HG02870 (cell line): ENCODE data around the gene TBC1D19.
"Not testable (repeated sequence)": the region's sequence is repeated elsewhere in the genome, so short reads cannot be mapped to it uniquely, and the experiment has no call there.

Experiments used
- ATAC-seq: cut with Tn5 transposase; IDR thresholded peaks from one replicate; pipeline ENCODE4 v1.9.1; 2021; ENCODE audit warnings: mild to moderate bottlenecking, moderate library complexity; ENCODE audit not compliant: unreplicated experiment

TBC1D19 gene

DNA sequence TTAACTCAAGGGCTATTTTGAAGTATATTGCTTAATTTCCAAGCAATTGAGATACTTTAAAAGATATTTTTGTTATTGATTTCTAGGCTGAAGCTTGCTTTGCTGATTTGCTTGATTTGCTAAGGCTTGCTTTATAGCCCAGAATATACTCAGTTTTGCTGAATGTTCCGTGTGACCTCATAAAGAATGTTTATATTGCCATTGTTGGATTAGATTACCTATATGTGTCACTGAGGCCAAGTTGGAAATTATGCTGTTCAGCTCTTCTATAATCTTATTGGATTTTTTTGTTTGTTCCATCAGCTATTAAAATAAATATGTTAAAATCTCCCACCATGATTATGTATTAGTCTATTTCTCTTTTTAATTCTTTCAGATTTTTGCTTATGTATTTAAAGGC is 13.0 kb downstream of the TBC1D19 start:
- ATAC-seq, result no peak

DNA sequence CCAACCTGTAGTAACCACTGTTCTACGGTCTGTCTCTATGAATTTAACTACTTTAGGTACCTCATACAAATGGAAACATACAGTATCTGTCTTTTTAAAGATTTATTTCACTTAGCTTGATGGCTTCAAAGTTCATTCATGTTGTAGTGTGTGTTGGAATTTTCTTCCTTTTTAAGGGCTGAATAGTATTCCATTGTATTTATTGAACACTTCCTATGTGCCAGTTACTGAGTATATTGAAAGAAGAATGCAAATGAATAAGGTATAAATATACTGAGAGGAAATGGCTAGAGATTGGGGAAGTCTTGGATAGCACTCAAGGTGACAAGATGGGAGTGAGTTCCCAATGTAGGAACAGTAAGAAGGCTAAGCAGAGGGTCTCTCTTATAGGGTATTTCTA is 17.3 kb downstream of the TBC1D19 start:
- no peak for ATAC-seq

DNA sequence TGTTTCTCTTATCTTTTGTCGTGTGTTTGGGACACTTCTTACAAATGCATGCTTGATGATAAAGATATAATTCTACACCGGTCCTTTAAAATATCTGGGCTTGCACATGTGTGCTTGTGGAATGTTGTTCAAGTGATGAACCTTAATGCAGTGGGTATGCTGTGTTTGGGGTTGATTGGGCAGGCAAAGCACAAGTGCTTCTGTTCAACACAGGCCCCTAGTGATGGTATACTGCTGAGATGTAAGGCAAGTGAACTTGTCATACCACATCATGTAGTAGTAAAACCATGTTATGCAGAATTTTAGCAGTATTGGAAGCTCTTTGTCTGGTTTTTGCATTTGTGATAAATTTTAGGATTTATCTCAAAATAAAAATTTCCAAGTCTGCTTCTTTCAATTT is 23.9 kb downstream of the TBC1D19 start:
- no peak for ATAC-seq

DNA sequence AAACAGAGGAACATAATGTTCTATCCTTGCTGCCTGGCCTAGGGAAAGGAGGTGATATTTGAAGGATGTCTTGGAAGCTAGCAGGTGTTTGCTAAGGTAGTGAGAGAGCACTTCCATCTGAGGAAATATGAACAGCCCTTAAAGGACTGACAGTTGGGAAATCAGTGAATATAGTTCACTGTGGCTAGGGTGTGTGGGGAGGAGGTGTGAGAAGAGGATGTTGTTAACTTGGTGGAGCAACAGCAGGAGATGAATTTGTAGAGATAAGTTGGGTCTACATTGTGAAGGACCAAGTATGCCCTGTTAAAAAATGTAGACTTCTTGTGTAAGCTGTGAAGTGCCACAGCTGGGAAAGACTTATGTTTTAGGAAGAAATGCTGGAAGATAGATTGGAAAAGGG is 25.5 kb downstream of the TBC1D19 start:
- no peak for ATAC-seq

DNA sequence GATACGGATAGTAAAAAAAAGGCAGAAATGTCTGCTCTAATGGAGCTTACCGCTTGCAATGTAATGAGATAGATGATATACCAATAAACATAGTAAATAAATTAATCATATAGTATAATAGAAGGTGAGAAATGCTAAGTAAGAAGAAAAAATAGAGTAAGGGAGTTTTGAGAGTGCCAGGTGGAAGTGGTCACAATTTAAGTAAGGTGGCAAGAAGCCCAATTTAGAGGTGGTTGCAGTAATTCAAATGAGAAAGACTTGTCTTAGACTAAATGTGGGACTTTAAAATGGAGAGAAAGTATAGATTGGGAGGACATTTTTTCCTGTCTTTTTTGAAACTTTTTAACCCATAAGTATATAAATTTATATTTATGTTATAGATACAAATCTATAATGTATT is 26.0 kb downstream of the TBC1D19 start:
- ATAC-seq, result no peak

DNA sequence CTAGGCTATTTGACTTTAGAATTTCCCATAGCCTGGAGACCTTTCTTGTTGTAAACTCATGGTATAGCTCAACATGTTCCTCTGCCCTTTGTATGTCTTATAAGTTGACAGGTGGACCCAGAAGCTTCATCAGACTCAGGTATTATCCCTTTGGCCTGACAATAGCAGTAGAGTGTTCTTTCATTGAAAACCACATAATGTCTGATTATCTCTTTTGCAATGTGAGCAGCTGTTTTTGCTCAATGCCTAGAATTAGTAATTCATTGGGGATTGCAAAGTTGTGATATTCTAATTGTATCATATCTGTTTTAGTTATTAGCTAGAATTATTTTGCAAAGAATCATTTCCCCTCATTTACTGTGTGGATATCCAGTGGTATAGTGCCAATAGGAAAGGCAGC is 27.5 kb downstream of the TBC1D19 start:
- ATAC-seq, result no peak

DNA sequence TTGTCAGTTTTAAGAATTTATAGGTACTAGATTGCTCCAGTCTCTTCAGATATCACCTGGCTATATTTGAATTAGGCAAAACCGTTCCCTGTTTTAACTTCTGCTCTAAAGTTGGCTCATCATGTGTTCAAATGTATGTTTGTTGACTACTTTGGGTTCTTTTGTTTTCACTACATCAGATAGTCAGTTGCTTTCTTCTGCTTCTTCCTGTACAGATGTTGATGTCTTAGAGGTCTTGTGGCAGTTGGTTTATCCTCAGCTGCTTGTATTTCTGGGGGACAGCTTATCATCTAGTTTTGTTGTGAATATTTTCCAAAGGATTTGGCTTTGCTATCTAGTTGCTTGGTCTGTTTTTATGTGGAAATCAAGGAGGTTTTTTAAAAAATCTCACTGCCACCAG is 28.0 kb downstream of the TBC1D19 start:
- no peak for ATAC-seq

DNA sequence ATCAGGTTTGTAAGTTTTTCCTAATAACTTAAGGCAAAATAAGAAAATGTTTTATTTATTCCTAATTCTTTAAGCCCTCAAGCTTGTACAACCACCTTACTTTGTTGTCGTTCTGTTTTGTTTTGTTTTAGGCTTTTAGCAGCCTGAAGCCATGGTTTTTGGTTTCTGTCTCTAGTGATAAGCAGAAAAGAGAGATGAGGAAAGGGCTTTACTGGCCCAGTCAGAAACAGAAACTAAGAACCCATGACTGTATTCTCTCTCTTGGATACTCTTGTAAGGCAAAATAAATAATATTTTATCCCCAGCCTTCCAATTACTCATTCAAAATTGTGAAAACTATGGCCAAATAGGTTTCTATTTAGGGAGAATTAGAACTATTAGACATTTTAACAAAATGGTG is 29.4 kb downstream of the TBC1D19 start:
- no peak for ATAC-seq

DNA sequence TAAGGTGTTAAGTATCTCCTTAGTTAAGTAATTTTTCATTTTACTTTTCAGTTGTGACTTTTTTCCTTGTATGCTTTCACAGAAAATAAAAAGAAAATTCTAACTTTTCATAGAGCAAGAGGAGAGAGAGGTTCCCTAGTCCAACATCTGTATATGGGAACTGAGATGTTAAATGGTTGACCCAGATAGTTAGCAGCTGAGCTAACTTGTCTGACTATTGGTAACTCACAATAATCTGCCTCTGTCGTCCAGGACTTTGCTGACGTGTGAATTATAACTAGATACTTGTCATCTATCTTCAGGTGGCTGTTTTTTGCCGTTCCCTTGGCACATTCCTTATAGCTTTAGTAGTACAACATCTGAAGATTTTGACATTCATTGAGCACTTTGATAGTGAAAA is 29.9 kb downstream of the TBC1D19 start:
- no peak for ATAC-seq

DNA sequence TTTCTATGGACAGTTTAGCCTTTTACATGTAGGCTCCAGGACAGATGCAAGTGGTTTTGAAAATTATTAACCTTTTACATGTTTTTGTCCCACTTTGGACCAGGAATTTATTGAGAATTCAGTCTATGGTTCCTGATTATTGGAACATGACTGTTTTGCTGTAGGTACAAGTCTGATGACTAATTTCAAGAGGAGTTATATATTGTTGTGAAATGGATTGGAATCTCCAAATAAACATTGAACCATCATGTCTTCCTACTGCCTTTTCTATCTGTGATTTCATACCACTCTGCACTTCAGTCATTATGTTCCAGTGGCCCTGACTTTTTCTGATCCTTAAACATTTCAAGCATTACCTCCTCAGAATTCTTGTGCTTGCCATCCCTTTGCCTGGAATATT is 35.9 kb downstream of the TBC1D19 start:
- ATAC-seq, result no peak

DNA sequence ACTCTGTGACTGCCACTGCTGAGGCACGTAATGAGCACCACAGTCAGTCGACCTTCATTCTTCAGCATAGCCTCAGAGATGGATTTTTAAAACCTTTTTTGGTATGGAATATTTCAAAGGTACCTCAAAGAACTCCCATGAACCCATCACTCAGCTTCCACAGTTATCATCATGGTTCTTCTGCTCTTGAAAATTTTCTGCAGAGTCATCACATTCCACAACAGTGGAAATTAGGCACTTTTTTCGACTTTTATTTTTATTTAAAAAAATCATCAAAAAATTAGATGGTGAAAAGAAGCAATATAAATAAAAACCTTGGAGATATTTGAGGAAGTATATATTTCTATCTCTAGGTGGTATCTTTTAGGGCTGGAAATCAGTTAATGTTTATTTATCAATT is 37.5 kb downstream of the TBC1D19 start:
- ATAC-seq, result no peak

DNA sequence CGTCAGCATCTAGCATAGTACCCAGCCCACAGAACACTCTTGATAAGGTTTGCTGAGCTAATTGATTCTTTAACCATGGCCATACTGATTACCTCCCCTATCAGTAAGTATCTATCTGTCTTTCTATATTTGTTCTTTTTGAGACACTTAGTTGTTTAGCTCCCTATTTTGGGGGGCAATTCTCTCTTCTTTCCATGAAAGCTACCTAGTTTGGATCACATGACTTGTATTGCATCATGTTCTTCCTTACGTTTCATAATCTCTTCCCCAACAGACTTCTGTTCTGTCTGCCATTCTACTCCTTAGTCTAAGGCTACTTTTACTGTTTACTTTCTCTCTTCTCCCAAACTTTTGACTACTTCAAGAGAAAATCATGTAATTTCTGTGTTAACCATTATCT is 39.0 kb downstream of the TBC1D19 start:
- no peak for ATAC-seq

DNA sequence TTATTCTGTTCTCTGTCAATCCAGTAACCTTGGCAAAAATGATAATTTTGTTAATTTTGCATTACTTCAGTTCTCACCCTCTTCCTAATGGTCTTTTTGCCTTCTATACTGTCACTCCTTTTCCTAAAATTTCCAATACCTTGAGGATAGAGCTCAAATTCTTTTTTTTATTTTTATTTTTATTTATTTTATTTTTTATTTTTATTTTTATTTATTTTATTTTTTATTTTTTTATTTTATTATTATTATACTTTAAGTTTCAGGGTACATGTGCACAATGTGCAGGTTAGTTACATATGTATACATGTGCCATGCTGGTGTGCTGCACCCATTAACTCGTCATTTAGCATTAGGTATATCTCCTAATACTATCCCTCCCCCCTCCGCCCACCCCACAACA is 42.8 kb downstream of the TBC1D19 start:
- not testable (repeated sequence) for ATAC-seq

DNA sequence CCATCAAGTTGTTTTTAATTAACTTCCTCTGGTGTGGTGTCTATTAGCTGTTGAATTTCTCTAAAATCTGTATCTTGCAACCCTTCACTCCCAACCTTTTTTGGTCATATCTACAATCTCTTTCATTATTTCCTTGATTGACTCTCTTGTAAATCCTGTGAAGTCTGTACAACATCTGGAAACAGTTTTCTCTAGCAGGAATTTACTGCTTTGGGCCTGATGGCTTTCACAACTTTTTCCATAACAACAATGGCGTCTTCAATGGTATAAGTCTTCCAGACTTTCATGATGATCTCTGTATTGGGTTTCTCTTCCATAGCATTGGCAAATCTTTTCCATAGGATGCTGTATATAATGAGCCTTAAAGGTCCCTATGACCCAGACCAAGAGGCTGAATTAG is 49.0 kb downstream of the TBC1D19 start:
- ATAC-seq, result no peak

DNA sequence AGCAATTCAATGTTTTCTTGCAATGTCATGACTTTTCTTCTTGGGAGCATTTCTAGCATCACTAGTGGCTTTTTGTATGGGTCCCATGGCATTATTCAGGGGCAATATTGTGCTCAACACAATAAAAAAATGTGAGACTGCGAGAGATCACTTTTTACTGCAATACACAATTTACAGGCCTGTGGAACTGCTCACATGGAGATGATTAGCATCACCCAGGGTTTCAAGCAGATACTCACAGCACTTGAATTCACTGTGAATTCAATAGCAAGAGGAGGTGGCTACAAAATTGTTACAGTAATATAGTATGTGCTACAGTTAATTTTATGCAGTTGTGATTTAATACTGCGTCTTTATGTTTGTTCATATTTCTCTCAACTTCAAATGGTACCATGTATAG is 50.4 kb downstream of the TBC1D19 start:
- no peak for ATAC-seq

DNA sequence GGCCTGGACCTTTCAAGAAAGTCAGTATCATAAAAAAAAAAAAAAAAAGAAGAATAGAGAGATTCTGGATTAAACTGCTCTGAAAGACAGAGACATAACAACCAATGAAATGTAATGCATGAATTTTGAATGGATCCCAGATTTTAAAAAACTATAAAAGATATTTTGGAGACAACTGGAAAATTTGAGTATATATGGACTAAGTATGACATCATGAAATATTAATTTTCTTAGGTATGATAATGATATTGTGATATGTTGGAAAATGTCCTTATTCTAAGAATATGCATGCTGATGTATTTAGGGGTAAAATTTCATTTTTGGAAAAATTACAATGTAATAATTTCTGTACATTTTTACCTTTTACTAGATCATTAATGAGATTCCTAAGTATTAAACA is 52.6 kb downstream of the TBC1D19 start:
- ATAC-seq, result no peak

DNA sequence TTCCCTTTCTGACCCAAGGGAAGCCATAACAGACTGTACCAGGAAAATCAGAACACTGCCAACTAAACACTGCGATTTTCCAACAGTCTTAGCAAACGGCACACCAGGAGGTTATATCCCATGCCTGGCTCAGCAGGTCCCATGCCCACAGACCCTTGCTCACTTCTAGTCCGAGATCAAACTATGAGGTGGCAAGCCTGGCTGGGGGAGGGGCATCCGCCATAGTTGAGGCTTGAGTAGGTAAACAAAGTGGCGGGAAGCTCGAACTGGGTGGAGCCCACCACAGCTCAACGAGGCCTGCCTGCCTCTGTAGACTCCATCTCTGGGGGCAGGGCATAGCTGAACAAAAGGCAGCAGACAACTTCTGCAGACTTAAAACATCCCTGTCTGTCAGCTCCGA is 56.8 kb downstream of the TBC1D19 start:
- ATAC-seq, result not testable (repeated sequence)

DNA sequence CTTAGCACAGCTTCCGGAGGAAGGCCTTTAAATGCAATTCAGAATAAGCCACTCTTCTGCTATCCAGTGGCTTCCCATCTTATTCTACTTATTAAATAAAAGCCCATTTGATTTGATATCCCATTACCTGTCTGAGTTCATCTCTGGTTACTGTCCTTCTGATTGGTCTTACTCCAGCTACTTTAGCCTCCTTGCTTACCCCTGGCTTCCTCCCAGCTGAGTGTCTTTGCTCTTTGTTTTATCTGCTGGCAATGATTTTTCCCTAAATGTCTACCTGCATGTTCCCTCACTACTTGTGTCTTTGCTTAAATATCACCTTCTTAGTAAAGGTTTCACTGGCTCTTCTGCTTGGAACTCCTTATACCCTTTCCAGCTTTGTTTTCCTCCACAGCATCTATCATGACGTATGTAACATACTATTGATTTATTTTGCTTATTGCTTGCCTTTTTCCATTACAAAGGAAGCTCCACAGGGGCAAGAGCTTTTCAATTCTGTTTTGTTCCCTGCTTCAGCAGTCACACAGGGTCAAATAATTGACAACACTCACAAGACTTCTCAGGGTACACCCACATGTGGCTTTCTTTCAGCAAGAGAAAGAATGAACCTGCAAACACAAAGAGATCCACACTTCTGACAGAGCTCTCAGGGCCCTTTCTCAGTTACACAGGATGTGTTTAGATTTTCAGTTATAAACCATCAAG is 63.8 kb downstream of the TBC1D19 start:
- no peak for ATAC-seq

DNA sequence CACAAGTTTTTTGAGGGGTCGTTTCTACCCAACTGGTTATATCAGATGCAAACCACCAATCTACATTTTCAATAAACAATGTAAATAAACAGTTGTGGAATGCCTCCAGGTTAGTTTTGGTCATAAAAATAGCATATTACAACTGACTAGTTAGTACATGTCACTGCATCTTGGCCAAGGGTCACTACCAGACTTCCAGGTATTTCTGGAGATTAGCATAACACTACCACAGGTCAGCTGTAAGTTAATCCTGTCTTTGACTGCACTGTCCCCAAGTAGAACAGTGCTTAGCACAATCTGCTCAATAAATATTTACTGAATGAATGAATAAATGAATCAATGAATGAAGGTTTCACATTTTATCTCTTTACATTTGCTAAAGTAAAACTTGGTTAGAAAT is 64.4 kb downstream of the TBC1D19 start:
- no peak for ATAC-seq

DNA sequence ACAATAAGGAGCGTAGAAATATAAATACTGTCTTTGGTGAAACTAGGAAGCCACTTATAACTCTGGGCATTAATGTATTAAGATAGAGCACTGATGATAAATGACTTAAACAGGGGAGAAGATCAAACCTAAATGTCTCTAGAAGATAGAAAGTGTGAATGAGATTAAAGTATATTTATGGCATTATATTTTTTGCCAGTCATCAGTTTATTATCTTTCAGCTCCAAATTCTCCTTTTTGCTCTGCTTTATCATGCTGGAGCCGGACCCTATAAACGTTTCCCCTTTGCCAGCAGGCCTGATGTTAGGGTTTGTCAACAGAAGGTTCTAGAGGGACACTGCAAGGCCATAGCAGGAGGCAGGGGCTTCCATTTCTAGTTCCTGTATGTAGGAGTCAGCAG is 76.4 kb downstream of the TBC1D19 start:
- ATAC-seq, result no peak

DNA sequence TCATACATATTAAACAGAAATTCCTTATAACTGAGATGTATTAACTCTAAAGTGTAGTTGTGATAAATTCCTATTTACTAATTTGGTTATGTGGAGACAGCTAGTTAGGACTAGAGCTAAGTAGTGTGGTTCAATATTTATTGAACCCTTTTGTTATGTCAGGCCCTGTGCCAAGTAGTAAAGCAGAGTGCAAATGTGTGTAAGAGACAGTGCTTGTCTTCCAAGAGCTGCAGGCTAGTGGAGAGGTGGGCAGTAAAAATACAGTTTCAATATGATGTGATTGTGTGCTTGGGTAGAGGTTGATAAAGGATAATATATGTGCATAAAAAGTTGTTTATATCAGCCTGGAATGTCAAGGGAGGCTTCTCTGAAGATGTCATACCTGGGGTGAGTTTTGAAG is 80.0 kb downstream of the TBC1D19 start:
- no peak for ATAC-seq

DNA sequence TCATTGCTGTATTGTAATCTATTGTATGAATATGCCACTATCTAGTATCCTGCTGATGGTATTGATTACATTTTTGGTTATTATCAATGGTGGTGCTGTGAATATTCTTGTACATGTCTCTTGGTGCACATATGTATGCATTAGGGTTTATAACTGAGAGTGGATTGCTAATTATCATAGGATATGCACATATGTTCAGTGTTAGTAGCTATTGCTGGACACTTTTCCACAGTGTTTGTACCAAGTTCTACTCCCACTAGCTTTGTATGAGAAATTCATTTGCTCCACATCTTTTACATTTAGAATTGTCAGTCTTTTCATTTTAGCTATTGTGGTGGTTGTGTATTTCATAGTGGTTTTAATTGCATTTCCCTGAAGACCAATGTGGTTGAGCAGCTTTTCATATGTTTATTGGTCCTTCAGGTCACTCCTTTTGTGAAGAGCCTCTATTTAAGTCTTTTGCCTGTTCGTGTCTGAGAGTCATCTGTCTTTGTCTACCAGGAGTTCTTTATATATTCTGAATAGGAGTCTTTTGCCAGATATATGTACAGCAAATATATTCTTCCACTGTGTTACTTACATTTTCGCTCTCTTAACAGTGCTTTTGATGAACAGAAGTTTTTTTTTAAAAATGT is 87.1 kb downstream of the TBC1D19 start:
- no peak for ATAC-seq
